ENCODE data around the gene IFITM1.
"Not testable (repeated sequence)": the region's sequence is repeated elsewhere in the genome, so short reads cannot be mapped to it uniquely, and the experiment has no call there.

The IFITM1 gene

GRCh38 chr11:284105-285020 is 29.5 kb upstream of the IFITM1 start:
- H3K4me3 ChIP-seq (ENCODE audit: low read depth, low read length) = no peak overlapping the region
- TF ChIP-seq CTCF (IDR thresholded peaks at IDR 0.05; ENCODE audit: control insufficient read depth, extremely low read depth, insufficient read depth) = no peak
- DNase-seq (ENCODE audit: low read depth) = no peak

GRCh38 chr11:285021-285893 is 28.6 kb upstream of the IFITM1 start:
- no peak for DNase-seq (ENCODE audit: low read depth)
- H3K4me3 ChIP-seq (ENCODE audit: low read depth, low read length) = no peak overlapping the region
- no peak for TF ChIP-seq CTCF (IDR thresholded peaks at IDR 0.05; ENCODE audit: control insufficient read depth, extremely low read depth, insufficient read depth)

- no peak overlapping the region for H3K4me3 ChIP-seq (ENCODE audit: low read depth, low read length)
- TF ChIP-seq CTCF (IDR thresholded peaks at IDR 0.05; ENCODE audit: control insufficient read depth, extremely low read depth, insufficient read depth) = no peak
- no peak for DNase-seq (ENCODE audit: low read depth)
These were observed 28.0 kb upstream of the IFITM1 start for GRCh38 chr11:285894-286220.

- DNase-seq (ENCODE audit: low read depth); H3K4me3 ChIP-seq (ENCODE audit: low read depth, low read length): not testable (repeated sequence)
These were observed 26.6 kb upstream of the IFITM1 start for GRCh38 chr11:286977-287820.

GRCh38 chr11:287821-288477 is 25.9 kb upstream of the IFITM1 start:
- no peak for TF ChIP-seq CTCF (IDR thresholded peaks at IDR 0.05; ENCODE audit: control insufficient read depth, extremely low read depth, insufficient read depth)
- no peak for DNase-seq (ENCODE audit: low read depth)

GRCh38 chr11:288478-289397 is 25.1 kb upstream of the IFITM1 start, which contains the start of gene PGGHG:
TSS of gene PGGHG (plus strand) at chr11:289126. CDS start at chr11:289817, 691 bp downstream.
- no peak for DNase-seq (ENCODE audit: low read depth)
- peak within 1 kb of the TSS; percentile 50 for H3K4me3 ChIP-seq (ENCODE audit: low read depth, low read length)
- no peak for TF ChIP-seq CTCF (IDR thresholded peaks at IDR 0.05; ENCODE audit: control insufficient read depth, extremely low read depth, insufficient read depth)

More at GRCh38 chr11:287821-288477, 25.9 kb upstream of the IFITM1 start:
- H3K4me3 ChIP-seq (ENCODE audit: low read depth, low read length) = peak overlapping the region; percentile 50
